HFFc6 (cell line): ENCODE measurements around the gene CSE1L. TPM values are rescaled to one million over a fixed set of nuclear protein-coding genes. Genes with fewer than 3 reads are reported as not detected.
"Not testable (repeated sequence)": the region's sequence is repeated elsewhere in the genome, so short reads cannot be mapped to it uniquely, and the experiment has no call there.

Experiments used
- DNase-seq: peaks from one replicate; pipeline ENCODE4 v3.0.0-alpha.2; 2018
- H3K27ac Mint-ChIP-seq: 2 replicates; pipeline ENCODE4 v1.8.0; 2020; ENCODE audit warnings: mild to moderate bottlenecking, mixed read lengths
- H3K27me3 Mint-ChIP-seq: 2 replicates; pipeline ENCODE4 v1.8.0; 2021; ENCODE audit warnings: mild to moderate bottlenecking, moderate library complexity, mixed read lengths; ENCODE audit not compliant: insufficient read depth
- H3K36me3 Mint-ChIP-seq: 2 replicates; pipeline ENCODE4 v1.8.0; 2021; ENCODE audit warnings: low read depth, mixed read lengths
- H3K4me1 Mint-ChIP-seq: 2 replicates; pipeline ENCODE4 v1.8.0; 2020; ENCODE audit warnings: low read depth, mixed read lengths
- H3K4me3 Mint-ChIP-seq: 2 replicates; pipeline ENCODE4 v1.8.0; 2020; ENCODE audit warnings: mild to moderate bottlenecking, moderate library complexity, mixed read lengths
- H3K9me3 Mint-ChIP-seq: 2 replicates; pipeline ENCODE4 v1.8.0; 2020; ENCODE audit warnings: mild to moderate bottlenecking, mixed read lengths
- total RNA-seq, 6 experiments: library from RNA; stranded (reverse); fragmentation: NEBNext Ultra II Directional; extraction: Animal tissue kit (Norgen Biotek cat#: 25700); gene quantifications; 2 replicates in 1 of 6; 3 replicates in 5 of 6; pipeline ENCODE4 v1.2.3, GENCODE V29; 2021
- TF ChIP-seq, protein P1 (sequence below): fragments of 200-600 bp; sonication (generic); IDR thresholded peaks from 2 replicates; pipeline ENCODE4 v1.5.0; 2021; ENCODE audit warnings: antibody characterized with exemption, mild to moderate bottlenecking

CSE1L gene
- total RNA-seq, 6 experiments from 2014 or later, result 77.7 to 118 (median 106) TPM

GRCh38 chr20:49009899-49010631, 36.0 kb upstream of the CSE1L start:
- H3K4me3 Mint-ChIP-seq, result no peak overlapping the region
- H3K9me3 Mint-ChIP-seq, result no peaks in the 10 kb centered on the region
- H3K27ac Mint-ChIP-seq, result no peak overlapping the region
- peaks cover 28% of the 10 kb centered on the region for H3K36me3 Mint-ChIP-seq
- TF ChIP-seq, protein P1, sequence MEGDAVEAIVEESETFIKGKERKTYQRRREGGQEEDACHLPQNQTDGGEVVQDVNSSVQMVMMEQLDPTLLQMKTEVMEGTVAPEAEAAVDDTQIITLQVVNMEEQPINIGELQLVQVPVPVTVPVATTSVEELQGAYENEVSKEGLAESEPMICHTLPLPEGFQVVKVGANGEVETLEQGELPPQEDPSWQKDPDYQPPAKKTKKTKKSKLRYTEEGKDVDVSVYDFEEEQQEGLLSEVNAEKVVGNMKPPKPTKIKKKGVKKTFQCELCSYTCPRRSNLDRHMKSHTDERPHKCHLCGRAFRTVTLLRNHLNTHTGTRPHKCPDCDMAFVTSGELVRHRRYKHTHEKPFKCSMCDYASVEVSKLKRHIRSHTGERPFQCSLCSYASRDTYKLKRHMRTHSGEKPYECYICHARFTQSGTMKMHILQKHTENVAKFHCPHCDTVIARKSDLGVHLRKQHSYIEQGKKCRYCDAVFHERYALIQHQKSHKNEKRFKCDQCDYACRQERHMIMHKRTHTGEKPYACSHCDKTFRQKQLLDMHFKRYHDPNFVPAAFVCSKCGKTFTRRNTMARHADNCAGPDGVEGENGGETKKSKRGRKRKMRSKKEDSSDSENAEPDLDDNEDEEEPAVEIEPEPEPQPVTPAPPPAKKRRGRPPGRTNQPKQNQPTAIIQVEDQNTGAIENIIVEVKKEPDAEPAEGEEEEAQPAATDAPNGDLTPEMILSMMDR, result no peak
- no peaks in the 10 kb centered on the region for H3K27me3 Mint-ChIP-seq
- H3K4me1 Mint-ChIP-seq, result no peaks in the 10 kb centered on the region
- DNase-seq, result no peak

DNA sequence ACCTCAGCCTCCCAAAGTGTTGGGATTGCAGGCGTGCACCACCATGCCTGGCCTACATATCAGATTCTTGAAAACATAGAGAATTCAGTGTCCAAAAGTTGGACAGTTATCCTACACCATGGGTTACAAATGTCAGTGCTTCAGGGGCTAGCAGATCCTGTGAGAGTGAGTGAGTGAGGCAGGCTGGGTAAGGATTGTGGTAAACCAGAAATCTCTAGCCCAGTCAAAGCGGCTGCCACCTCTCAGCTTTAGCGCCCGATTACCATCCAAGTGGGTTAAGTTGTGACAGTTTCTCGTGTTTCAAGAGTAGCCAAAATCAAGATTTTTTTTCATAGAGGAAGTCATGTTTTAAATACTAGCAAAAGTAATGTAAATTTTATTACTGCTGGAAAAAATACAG, 21.9 kb upstream of the CSE1L start:
- TF ChIP-seq, protein P1, result no peak
- no peak overlapping the region for H3K4me3 Mint-ChIP-seq
- H3K4me1 Mint-ChIP-seq, result peaks cover 7% of the 10 kb centered on the region; the same call in 1 of the 2 replicates
- H3K27ac Mint-ChIP-seq, result no peak overlapping the region; the same call in 1 of the 2 replicates
- DNase-seq, result no peak
- H3K36me3 Mint-ChIP-seq, result peaks cover 28% of the 10 kb centered on the region
- H3K9me3 Mint-ChIP-seq, result no peaks in the 10 kb centered on the region
- H3K27me3 Mint-ChIP-seq, result no peaks in the 10 kb centered on the region; the same call in 1 of the 2 replicates

DNA sequence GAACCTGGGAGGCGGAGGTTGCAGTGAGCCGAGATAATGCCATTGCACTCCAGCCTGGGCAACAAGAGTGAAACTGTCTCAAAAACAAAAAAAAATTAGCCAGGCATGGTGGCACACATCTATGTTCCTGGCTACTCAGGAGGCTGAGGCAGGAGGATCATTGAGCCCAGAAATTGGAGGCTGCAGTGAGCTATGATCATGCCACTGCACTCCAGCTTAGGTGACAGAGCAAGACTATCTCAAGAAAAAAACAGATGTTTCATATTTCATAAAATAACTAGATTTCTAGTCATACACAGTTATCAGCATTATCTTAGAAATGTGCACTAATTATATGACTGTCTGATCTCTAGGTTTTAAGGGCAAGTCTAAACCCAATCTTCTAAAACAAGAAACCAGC, 17.9 kb upstream of the CSE1L start:
- H3K27me3 Mint-ChIP-seq, result not testable (repeated sequence)

DNA sequence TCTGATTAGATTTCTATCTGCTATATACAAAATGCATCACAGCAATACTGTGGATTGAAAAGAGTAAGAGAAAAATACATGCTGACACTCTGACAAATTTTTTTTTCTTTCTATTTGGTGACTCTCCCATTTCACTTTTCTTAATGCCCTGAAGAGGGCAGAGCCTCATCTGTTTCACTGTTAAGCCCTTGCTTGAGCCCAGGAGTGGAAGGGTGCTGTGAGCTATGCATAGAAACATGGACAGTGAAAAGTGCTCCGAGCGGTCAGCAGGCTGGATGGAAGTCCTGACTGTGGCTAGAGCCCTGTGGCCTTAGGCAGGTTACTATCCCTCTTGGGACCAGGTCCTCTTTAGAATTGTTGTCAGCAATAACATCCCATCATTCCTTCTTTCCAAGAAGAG, 17.4 kb upstream of the CSE1L start:
- H3K4me1 Mint-ChIP-seq, result peaks cover 8% of the 10 kb centered on the region; the same call in 1 of the 2 replicates
- peaks cover 31% of the 10 kb centered on the region for H3K36me3 Mint-ChIP-seq
- no peaks in the 10 kb centered on the region for H3K27me3 Mint-ChIP-seq
- TF ChIP-seq, protein P1, result peak; percentile 69
- peak; percentile 38 for DNase-seq
- peak overlapping the region; percentile 63 for H3K27ac Mint-ChIP-seq
- H3K9me3 Mint-ChIP-seq, result no peaks in the 10 kb centered on the region
- H3K4me3 Mint-ChIP-seq, result no peak overlapping the region

More for the DNA sequence above, 17.9 kb upstream of the CSE1L start:
- not testable (repeated sequence) for DNase-seq, H3K9me3 Mint-ChIP-seq, H3K4me3 Mint-ChIP-seq, H3K4me1 Mint-ChIP-seq
- Mint-ChIP-seq H3K27ac (peak overlapping the region; percentile 63; the same call in 1 of the 2 replicates), H3K36me3 (peaks cover 26% of the 10 kb centered on the region)

GRCh38 chr20:49029203-49029602, 16.9 kb upstream of the CSE1L start:
- Mint-ChIP-seq H3K36me3 (peaks cover 32% of the 10 kb centered on the region), H3K4me3 (no peak overlapping the region), H3K27ac (peak overlapping the region; percentile 63; the same call in 1 of the 2 replicates), H3K4me1 (peaks cover 8% of the 10 kb centered on the region; the same call in 1 of the 2 replicates), H3K27me3 (no peaks in the 10 kb centered on the region), H3K9me3 (no peaks in the 10 kb centered on the region)
- no peak for DNase-seq
- TF ChIP-seq, protein P1, result no peak

GRCh38 chr20:49030954-49031619, 15.0 kb upstream of the CSE1L start:
- H3K27ac Mint-ChIP-seq, result no peak overlapping the region
- peaks cover 8% of the 10 kb centered on the region; the same call in 1 of the 2 replicates for H3K4me1 Mint-ChIP-seq
- TF ChIP-seq, protein P1, result no peak
- peaks cover 25% of the 10 kb centered on the region for H3K36me3 Mint-ChIP-seq
- no peaks in the 10 kb centered on the region for H3K27me3 Mint-ChIP-seq
- no peaks in the 10 kb centered on the region for H3K9me3 Mint-ChIP-seq
- no peak for DNase-seq
- H3K4me3 Mint-ChIP-seq, result no peak overlapping the region
